ENCODE measurements around the gene ABCC4.

GRCh38 chr13:95059306-95059705 is 241.9 kb downstream of the ABCC4 start:
- TF ChIP-seq PRDM10 (CRISPR knock-in tag; IDR thresholded peaks at IDR 0.05; ENCODE audit: low read depth) (no peak), ZNF124 (CRISPR knock-in tag; IDR thresholded peaks at IDR 0.05) (no peak)

All from HepG2 (cell line).